HG03175 (cell line): ENCODE data around the gene ITPR2.
"Not testable (repeated sequence)": the region's sequence is repeated elsewhere in the genome, so short reads cannot be mapped to it uniquely, and the experiment has no call there.

Source experiments
- ATAC-seq: cut with Tn5 transposase; IDR thresholded peaks from one replicate; pipeline ENCODE4 v1.9.1; 2021; ENCODE audit warnings: mild to moderate bottlenecking, moderate library complexity; ENCODE audit not compliant: unreplicated experiment

Gene ITPR2

GRCh38 chr12:26633591-26634210 is 199.3 kb downstream of the ITPR2 start:
- no peak for ATAC-seq

GRCh38 chr12:26632756-26633155 is 200.2 kb downstream of the ITPR2 start:
- ATAC-seq: no peak

GRCh38 chr12:26631846-26632245 is 201.1 kb downstream of the ITPR2 start:
- ATAC-seq: no peak

- ATAC-seq: no peak
Measured at GRCh38 chr12:26630546-26631027, 202.4 kb downstream of the ITPR2 start.

- no peak for ATAC-seq
Measured at GRCh38 chr12:26629864-26630263, 203.1 kb downstream of the ITPR2 start.

- no peak for ATAC-seq
Measured at GRCh38 chr12:26628234-26628633, 204.8 kb downstream of the ITPR2 start.

- ATAC-seq: no peak
Measured at GRCh38 chr12:26627335-26627734, 205.7 kb downstream of the ITPR2 start.

GRCh38 chr12:26623136-26623535 is 209.9 kb downstream of the ITPR2 start:
- ATAC-seq: no peak

GRCh38 chr12:26622601-26623000 is 210.4 kb downstream of the ITPR2 start:
- ATAC-seq: no peak

GRCh38 chr12:26621932-26622331 is 211.1 kb downstream of the ITPR2 start:
- no peak for ATAC-seq

GRCh38 chr12:26620907-26621306 is 212.1 kb downstream of the ITPR2 start:
- ATAC-seq: no peak

- no peak for ATAC-seq
Measured at GRCh38 chr12:26617513-26617912, 215.5 kb downstream of the ITPR2 start.

- no peak for ATAC-seq
Measured at GRCh38 chr12:26614011-26614616, 218.9 kb downstream of the ITPR2 start.

- ATAC-seq: no peak
Measured at GRCh38 chr12:26612203-26612602, 220.8 kb downstream of the ITPR2 start.

- ATAC-seq: no peak
Measured at GRCh38 chr12:26611598-26611997, 221.4 kb downstream of the ITPR2 start.

- no peak for ATAC-seq
Measured at GRCh38 chr12:26610774-26611173, 222.2 kb downstream of the ITPR2 start.

GRCh38 chr12:26609986-26610385 is 223.0 kb downstream of the ITPR2 start:
- no peak for ATAC-seq

GRCh38 chr12:26608706-26609105 is 224.3 kb downstream of the ITPR2 start:
- no peak for ATAC-seq

GRCh38 chr12:26608273-26608672 is 224.7 kb downstream of the ITPR2 start:
- no peak for ATAC-seq

- ATAC-seq: no peak
Measured at GRCh38 chr12:26606911-26607310, 226.1 kb downstream of the ITPR2 start.

GRCh38 chr12:26604813-26605212 is 228.2 kb downstream of the ITPR2 start:
- not testable (repeated sequence) for ATAC-seq

- ATAC-seq: no peak
Measured at GRCh38 chr12:26599096-26599695, 233.8 kb downstream of the ITPR2 start.
